SK-N-SH treated with all-trans-retinoic acid at 6 μM for 48 hours (cell line): Measurements from ENCODE around the gene KRTAP2-4.
A peak's percentile ranks its signal among the peaks of the same experiment; 100 is the strongest.
"Not testable (repeated sequence)": the region's sequence is repeated elsewhere in the genome, so short reads cannot be mapped to it uniquely, and the experiment has no call there.

Source experiments
- ATAC-seq: fragments of 200-7000 bp; cut with Tn5 transposase; 3 replicates; pipeline ENCODE4 v1.9.1; 2020; ENCODE audit warnings: mild to moderate bottlenecking, moderate library complexity
- ARNTL ChIP-seq: fragments of 450-650 bp; formaldehyde crosslinking; IDR thresholded peaks from 2 replicates; pipeline ENCODE4 v1.5.0; 2020; ENCODE audit warnings: low read depth, mild to moderate bottlenecking, moderate library complexity, borderline replicate concordance
- BACH2 ChIP-seq: fragments of 250-450 bp; sonication (Bioruptor Pico); IDR thresholded peaks from 2 replicates; pipeline ENCODE4 v1.9.0; 2021; ENCODE audit warnings: mild to moderate bottlenecking, borderline replicate concordance
- CREB5 ChIP-seq: fragments of 250-450 bp; sonication (Bioruptor Pico); IDR thresholded peaks from 2 replicates; pipeline ENCODE4 v1.5.1; 2020; ENCODE audit warnings: low read depth, mild to moderate bottlenecking, moderate library complexity
- CSDC2 ChIP-seq: fragments of 250-450 bp; sonication (Bioruptor Pico); IDR thresholded peaks from 2 replicates; pipeline ENCODE4 v1.5.0; 2020; ENCODE audit warnings: mild to moderate bottlenecking, moderate library complexity
- CSRNP3 ChIP-seq: fragments of 250-450 bp; sonication (Bioruptor Pico); IDR thresholded peaks from 2 replicates; pipeline ENCODE4 v1.5.1; 2021; ENCODE audit warnings: mild to moderate bottlenecking, moderate library complexity
- ESRRG ChIP-seq: fragments of 250-450 bp; sonication (Bioruptor Pico); IDR thresholded peaks from 2 replicates; pipeline ENCODE4 v1.6.1; 2021; ENCODE audit warnings: mild to moderate bottlenecking
- ISL1 ChIP-seq: fragments of 250-450 bp; sonication (Bioruptor Pico); IDR thresholded peaks from 2 replicates; pipeline ENCODE4 v2.1.2; 2022; ENCODE audit warnings: mild to moderate bottlenecking, moderate library complexity
- OSR1 ChIP-seq: fragments of 250-450 bp; sonication (Bioruptor Pico); IDR thresholded peaks from 2 replicates; pipeline ENCODE4 v1.8.0; 2022; ENCODE audit warnings: moderate library complexity, mild to moderate bottlenecking, inconsistent platforms
- PATZ1 ChIP-seq: fragments of 250-450 bp; sonication (Bioruptor Pico); IDR thresholded peaks from 2 replicates; pipeline ENCODE4 v1.8.0; 2020; ENCODE audit warnings: mild to moderate bottlenecking, moderate library complexity, borderline replicate concordance
- POU6F1 ChIP-seq: fragments of 250-450 bp; sonication (Bioruptor Pico); IDR thresholded peaks from 2 replicates; pipeline ENCODE4 v1.8.0; 2021; ENCODE audit warnings: low read depth, mild to moderate bottlenecking, moderate library complexity, borderline replicate concordance
- PPARA ChIP-seq: fragments of 250-450 bp; sonication (Bioruptor Pico); IDR thresholded peaks from 2 replicates; pipeline ENCODE4 v1.5.0; 2020; ENCODE audit warnings: mild to moderate bottlenecking, borderline replicate concordance
- TCF4 ChIP-seq: fragments of 250-450 bp; sonication (Bioruptor Pico); IDR thresholded peaks from 2 replicates; pipeline ENCODE4 v1.8.0; 2021; ENCODE audit warnings: mild to moderate bottlenecking, moderate library complexity, borderline replicate concordance
- TOX ChIP-seq: fragments of 250-450 bp; sonication (Bioruptor Pico); IDR thresholded peaks from 2 replicates; pipeline ENCODE4 v1.8.0; 2021; ENCODE audit warnings: mild to moderate bottlenecking, moderate library complexity, borderline replicate concordance
- ZC3H10 ChIP-seq: fragments of 250-450 bp; sonication (Bioruptor Pico); IDR thresholded peaks from 2 replicates; pipeline ENCODE4 v1.5.1; 2021; ENCODE audit warnings: mild to moderate bottlenecking, moderate library complexity
- ZFP3 ChIP-seq: fragments of 250-450 bp; sonication (Bioruptor Pico); IDR thresholded peaks from 2 replicates; pipeline ENCODE4 v1.5.0; 2020; ENCODE audit warnings: mild to moderate bottlenecking, moderate library complexity
- ZFP30 ChIP-seq: fragments of 450-650 bp; formaldehyde crosslinking; IDR thresholded peaks from 2 replicates; pipeline ENCODE4 v1.5.0; 2022; ENCODE audit warnings: mild to moderate bottlenecking, moderate library complexity
- ZNF565 ChIP-seq: fragments of 450-650 bp; formaldehyde crosslinking; conservative IDR thresholded peaks from 2 replicates; pipeline ENCODE4 v1.5.0; 2020; ENCODE audit warnings: low read depth, mild to moderate bottlenecking, moderate library complexity
- ZNF70 ChIP-seq: fragments of 450-650 bp; formaldehyde crosslinking; IDR thresholded peaks from 2 replicates; pipeline ENCODE4 v1.5.0; 2020; ENCODE audit warnings: mild to moderate bottlenecking, moderate library complexity
- ZNF8 ChIP-seq: fragments of 450-650 bp; formaldehyde crosslinking; IDR thresholded peaks from 2 replicates; pipeline ENCODE4 v1.5.0; 2020; ENCODE audit warnings: mild to moderate bottlenecking, moderate library complexity

Gene KRTAP2-4

GRCh38 chr17:41107941-41108450, 42.3 kb upstream of the KRTAP2-4 start (continued):
- TF ChIP-seq TCF4 (no peak), PATZ1 (CRISPR knock-in tag) (no peak), ESRRG (no peak), PPARA (CRISPR knock-in tag) (no peak)

GRCh38 chr17:41105347-41105746, 39.7 kb upstream of the KRTAP2-4 start, which contains the start of gene KRTAP4-9:
TSS of gene KRTAP4-9 (plus strand) at chr17:41105389. CDS start at chr17:41105389, 0 bp downstream.
- not testable (repeated sequence) for ATAC-seq

- ATAC-seq: peak; percentile 84
Observed at GRCh38 chr17:41104386-41105038, 38.8 kb upstream of the KRTAP2-4 start.

- TF ChIP-seq ARNTL (CRISPR knock-in tag) (no peak), ZFP3 (peak; percentile 81; the same call in 1 of the 2 replicates)
- no peak for ATAC-seq
Observed at GRCh38 chr17:41103896-41104295, 38.2 kb upstream of the KRTAP2-4 start.

GRCh38 chr17:41101586-41102259, 36.0 kb upstream of the KRTAP2-4 start, which contains the start of gene KRTAP4-16:
TSS of gene KRTAP4-16 (minus strand) at chr17:41102209. CDS start at chr17:41102209, 0 bp downstream.
- TF ChIP-seq TCF4: no peak
- ATAC-seq: no peak

GRCh38 chr17:41099682-41100480, 34.2 kb upstream of the KRTAP2-4 start:
- peak; percentile 25; the same call in 2 of the 3 replicates for ATAC-seq

- TF ChIP-seq POU6F1 (CRISPR knock-in tag) (no peak), ZNF70 (CRISPR knock-in tag) (no peak), ZNF8 (CRISPR knock-in tag) (no peak), TOX (CRISPR knock-in tag) (no peak), CSDC2 (no peak), ZNF565 (CRISPR knock-in tag) (no peak), CSRNP3 (CRISPR knock-in tag) (no peak), ARNTL (CRISPR knock-in tag) (no peak), BACH2 (CRISPR knock-in tag) (no peak), ISL1 (CRISPR knock-in tag) (no peak), OSR1 (CRISPR knock-in tag) (no peak), PPARA (CRISPR knock-in tag) (no peak), ZFP30 (CRISPR knock-in tag) (no peak), ZFP3 (no peak), CREB5 (CRISPR knock-in tag) (no peak), TCF4 (no peak), ZC3H10 (no peak), ESRRG (no peak), PATZ1 (CRISPR knock-in tag) (no peak)
- no peak for ATAC-seq
Observed at GRCh38 chr17:41098481-41098880, 32.8 kb upstream of the KRTAP2-4 start.
